Suprapubic skin (tissue), 3 donors: ENCODE measurements around the gene SYN1.

Experiments used
- EP300 ChIP-seq: sonication (generic); formaldehyde crosslinking; IDR thresholded peaks from one replicate; pipeline ENCODE4 v1.6.1; 2017; ENCODE audit warnings: antibody characterized with exemption
- TF ChIP-seq, protein P1 (sequence below), 2 donors: fragments of 200-600 bp in 1 of 2; fragments of 450-650 bp in 1 of 2; sonication (generic) in 1 of 2; IDR thresholded peaks; one replicate each; pipeline ENCODE4 v1.5.1; 2016 to 2019; ENCODE audit warnings: antibody characterized with exemption in 2 of 2, mild to moderate bottlenecking in 1 of 2, moderate library complexity in 1 of 2

DNA sequence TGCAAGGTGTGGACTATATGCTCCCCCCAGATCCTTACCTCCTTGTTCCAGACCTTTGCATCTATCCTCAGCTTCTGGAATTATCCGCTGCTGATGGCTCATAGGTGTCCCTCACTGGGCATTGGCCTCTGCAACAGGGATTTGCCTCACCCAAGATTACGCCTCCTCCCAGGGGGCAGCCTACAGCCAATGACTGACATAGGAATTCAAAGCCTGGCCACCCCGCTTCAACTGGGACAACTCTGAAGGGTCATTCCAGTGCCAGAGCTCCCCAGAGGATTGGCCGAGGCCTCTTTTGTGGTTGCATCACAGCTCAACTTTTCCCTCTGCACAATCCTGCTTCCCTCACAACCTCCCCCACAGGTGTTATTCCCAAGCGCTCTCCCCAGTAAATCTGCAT, 5.0 kb downstream of the SYN1 start:
- TF ChIP-seq, protein P1, sequence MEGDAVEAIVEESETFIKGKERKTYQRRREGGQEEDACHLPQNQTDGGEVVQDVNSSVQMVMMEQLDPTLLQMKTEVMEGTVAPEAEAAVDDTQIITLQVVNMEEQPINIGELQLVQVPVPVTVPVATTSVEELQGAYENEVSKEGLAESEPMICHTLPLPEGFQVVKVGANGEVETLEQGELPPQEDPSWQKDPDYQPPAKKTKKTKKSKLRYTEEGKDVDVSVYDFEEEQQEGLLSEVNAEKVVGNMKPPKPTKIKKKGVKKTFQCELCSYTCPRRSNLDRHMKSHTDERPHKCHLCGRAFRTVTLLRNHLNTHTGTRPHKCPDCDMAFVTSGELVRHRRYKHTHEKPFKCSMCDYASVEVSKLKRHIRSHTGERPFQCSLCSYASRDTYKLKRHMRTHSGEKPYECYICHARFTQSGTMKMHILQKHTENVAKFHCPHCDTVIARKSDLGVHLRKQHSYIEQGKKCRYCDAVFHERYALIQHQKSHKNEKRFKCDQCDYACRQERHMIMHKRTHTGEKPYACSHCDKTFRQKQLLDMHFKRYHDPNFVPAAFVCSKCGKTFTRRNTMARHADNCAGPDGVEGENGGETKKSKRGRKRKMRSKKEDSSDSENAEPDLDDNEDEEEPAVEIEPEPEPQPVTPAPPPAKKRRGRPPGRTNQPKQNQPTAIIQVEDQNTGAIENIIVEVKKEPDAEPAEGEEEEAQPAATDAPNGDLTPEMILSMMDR (IDR thresholded peaks at IDR 0.05) = no peak
- no peak for TF ChIP-seq EP300
